Effector memory CD8-positive, alpha-beta T cell (primary cell): Measurements from ENCODE around the gene PLET1.

ENCODE experiments used
- ATAC-seq: fragments of 150-1000 bp; cut with Tn5 transposase; replicated peaks from 2 replicates; pipeline ENCODE4 v1.10.0; 2021; ENCODE audit warnings: mild to moderate bottlenecking, moderate library complexity
- DNase-seq, 3 experiments: peaks; one replicate each; pipeline ENCODE4 v3.0.0; 2021
- H3K27ac Mint-ChIP-seq, 2 donors: one replicate each; pipeline ENCODE4 v1.8.0; 2022; ENCODE audit warnings: mild to moderate bottlenecking in 2 of 2, mixed read lengths in 2 of 2, moderate library complexity in 2 of 2
- H3K27me3 Mint-ChIP-seq, 2 donors: one replicate each; pipeline ENCODE4 v1.8.0; 2022; ENCODE audit warnings: mixed read lengths in 2 of 2
- H3K36me3 Mint-ChIP-seq: one replicate; pipeline ENCODE4 v1.8.0; 2022; ENCODE audit warnings: mild to moderate bottlenecking, moderate library complexity, mixed read lengths; ENCODE audit not compliant: insufficient read depth
- H3K4me1 Mint-ChIP-seq, 2 donors: one replicate each; pipeline ENCODE4 v1.8.0; 2022; ENCODE audit warnings: low read depth in 2 of 2, mixed read lengths in 2 of 2
- H3K4me3 Mint-ChIP-seq, 2 donors: one replicate each; pipeline ENCODE4 v1.8.0; 2022; ENCODE audit warnings: mild to moderate bottlenecking in 2 of 2, mixed read lengths in 2 of 2, moderate library complexity in 2 of 2
- H3K9me3 Mint-ChIP-seq, 2 donors: one replicate each; pipeline ENCODE4 v1.8.0; 2022; ENCODE audit warnings: mixed read lengths in 2 of 2

Gene PLET1

DNA sequence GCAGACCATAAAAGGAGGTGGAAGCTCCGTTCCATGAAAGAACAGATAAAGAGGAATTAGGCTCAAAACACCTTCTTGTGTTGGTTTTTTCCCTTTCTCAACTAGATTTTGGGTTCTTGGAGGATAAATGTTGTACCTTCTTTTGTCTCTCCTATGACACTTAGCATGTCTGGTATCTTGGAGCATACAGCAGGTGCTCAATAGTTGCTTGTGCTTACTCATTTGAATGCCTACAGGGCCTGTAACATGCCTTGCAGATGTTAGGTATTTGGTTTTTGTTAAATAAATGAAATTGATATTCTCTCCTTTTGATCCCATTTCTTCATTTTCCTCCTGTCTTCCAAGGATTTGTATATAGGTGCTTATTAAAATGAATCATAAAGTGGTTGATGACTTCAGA, 16.4 kb upstream of the PLET1 start:
- ATAC-seq, result no peak
- no peak overlapping the region for H3K27ac Mint-ChIP-seq
- peaks cover 0 to 8% of the 10 kb centered on the region in 2 donors for H3K27me3 Mint-ChIP-seq
- no peak overlapping the region for H3K4me3 Mint-ChIP-seq
- no peaks in the 10 kb centered on the region for H3K9me3 Mint-ChIP-seq
- DNase-seq, result no peak
- H3K4me1 Mint-ChIP-seq, result peaks cover 8 to 9% of the 10 kb centered on the region in 2 donors
- H3K36me3 Mint-ChIP-seq, result peaks cover 7% of the 10 kb centered on the region

DNA sequence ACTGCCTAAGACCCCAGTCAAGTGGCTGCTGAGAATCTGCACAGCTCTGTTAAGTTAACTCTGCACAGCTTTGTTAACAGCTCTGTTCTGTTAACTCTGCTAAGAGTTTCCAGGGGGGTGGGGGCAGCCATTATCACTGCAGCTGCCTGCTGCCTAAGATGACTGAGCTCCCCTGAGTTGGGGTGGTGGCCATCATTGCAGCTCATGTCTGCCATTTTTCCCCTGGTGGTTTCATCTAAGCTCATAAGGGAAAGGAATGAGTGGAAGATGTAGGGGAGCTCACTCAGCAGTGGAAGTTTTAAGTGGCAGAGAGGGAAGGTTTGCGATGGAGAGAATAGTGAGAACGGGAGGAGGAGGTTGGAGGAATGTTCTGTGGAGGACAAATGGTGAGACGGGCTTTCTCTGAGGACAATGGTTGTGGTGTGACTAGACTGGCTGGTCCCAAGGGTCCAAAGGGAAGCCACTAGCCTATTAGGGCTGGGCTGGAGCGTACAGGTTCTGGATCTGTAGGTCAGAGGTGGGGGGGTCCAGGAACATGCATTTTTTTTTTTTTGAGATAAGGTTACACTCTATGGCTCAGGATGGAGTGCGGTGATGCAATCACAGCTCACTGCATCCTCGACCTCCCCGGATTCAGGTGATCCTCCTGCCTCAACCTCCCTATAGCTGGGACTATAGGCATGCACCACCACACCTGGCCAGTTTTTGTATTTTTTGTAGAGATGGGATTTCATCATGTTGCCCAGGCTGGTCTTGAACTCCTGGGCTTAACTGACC, 13.5 kb upstream of the PLET1 start:
- DNase-seq, result no peak
- no peak overlapping the region for H3K4me3 Mint-ChIP-seq
- peaks cover 0 to 8% of the 10 kb centered on the region in 2 donors for H3K27me3 Mint-ChIP-seq
- no peaks in the 10 kb centered on the region for H3K4me1 Mint-ChIP-seq
- no peak for ATAC-seq
- no peak overlapping the region for H3K27ac Mint-ChIP-seq
- H3K9me3 Mint-ChIP-seq, result no peaks in the 10 kb centered on the region
- H3K36me3 Mint-ChIP-seq, result no peaks in the 10 kb centered on the region

- no peak for ATAC-seq
- H3K27me3 Mint-ChIP-seq, result peaks cover 0 to 8% of the 10 kb centered on the region in 2 donors
- no peak overlapping the region for H3K4me3 Mint-ChIP-seq
- no peaks in the 10 kb centered on the region for H3K9me3 Mint-ChIP-seq
- DNase-seq, result no peak
- H3K4me1 Mint-ChIP-seq, result no peaks in the 10 kb centered on the region
- no peak overlapping the region for H3K27ac Mint-ChIP-seq
- no peaks in the 10 kb centered on the region for H3K36me3 Mint-ChIP-seq
These were observed 12.4 kb upstream of the PLET1 start for GRCh38 chr11:112273066-112273465.

DNA sequence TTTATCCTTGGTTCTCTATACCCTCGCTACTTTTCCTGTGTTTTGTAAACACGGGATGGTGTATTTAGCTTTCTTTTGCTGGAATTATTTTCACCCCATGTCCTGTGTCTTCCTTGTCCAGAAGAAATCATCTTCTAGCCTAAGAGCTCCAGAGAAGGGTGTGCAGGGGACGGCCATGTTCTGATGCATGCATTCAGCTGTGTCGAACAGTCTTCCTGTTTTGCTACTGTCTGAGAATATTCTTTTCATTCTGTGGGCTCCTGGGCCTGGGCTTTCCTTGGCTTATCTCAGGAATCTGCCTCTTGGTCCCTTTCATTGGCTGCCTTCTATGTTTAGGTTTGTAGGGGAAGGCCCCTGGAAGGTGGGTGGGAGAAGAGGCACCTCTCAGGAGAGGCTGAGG, 10.6 kb upstream of the PLET1 start:
- Mint-ChIP-seq H3K4me3 (no peak overlapping the region), H3K4me1 (no peaks in the 10 kb centered on the region), H3K27ac (no peak overlapping the region), H3K9me3 (no peaks in the 10 kb centered on the region), H3K27me3 (peaks cover 0 to 8% of the 10 kb centered on the region in 2 donors), H3K36me3 (no peaks in the 10 kb centered on the region)
- no peak for ATAC-seq
- DNase-seq, result no peak

DNA sequence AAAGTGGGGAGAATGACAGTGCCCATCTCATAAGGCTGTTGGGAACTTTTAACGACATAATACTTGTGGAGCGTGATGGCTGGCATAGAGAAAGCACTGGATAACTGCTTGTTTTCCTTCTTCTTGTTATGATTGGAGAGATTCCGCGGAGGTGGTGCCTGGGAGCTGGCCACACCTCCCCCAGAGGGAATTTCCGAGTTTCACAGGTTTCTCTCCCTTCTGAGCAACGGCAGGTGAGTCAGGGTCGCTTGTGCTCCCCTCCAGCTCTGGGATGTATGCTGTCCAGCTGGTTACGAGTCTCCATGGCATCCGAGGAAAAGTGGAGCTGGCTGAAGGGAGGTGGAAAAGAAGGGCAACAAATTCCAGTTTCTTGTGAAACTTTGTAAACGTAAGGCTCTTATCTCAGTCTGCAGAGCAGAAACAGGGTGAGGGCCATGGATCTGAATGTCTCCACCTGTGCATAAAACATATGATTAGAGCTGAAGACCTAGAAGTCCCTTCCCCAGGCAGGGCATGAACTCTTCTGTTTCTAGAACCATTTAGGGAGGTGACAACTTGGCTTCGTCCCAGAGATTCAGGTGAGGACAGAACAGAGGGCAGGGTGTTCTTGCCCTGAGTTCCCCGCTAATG, 10.0 kb upstream of the PLET1 start:
- no peak overlapping the region for H3K27ac Mint-ChIP-seq

GRCh38 chr11:112269139-112269538, 8.5 kb upstream of the PLET1 start:
- Mint-ChIP-seq H3K4me1 (no peaks in the 10 kb centered on the region), H3K27ac (no peak overlapping the region), H3K27me3 (peaks cover 0 to 5% of the 10 kb centered on the region in 2 donors), H3K9me3 (no peaks in the 10 kb centered on the region), H3K36me3 (no peaks in the 10 kb centered on the region), H3K4me3 (no peak overlapping the region)
- DNase-seq, result no peak
- ATAC-seq, result no peak

More for the DNA sequence above, 10.0 kb upstream of the PLET1 start:
- Mint-ChIP-seq H3K36me3 (no peaks in the 10 kb centered on the region), H3K9me3 (no peaks in the 10 kb centered on the region), H3K27me3 (peaks cover 0 to 8% of the 10 kb centered on the region in 2 donors), H3K4me3 (no peak overlapping the region), H3K4me1 (no peaks in the 10 kb centered on the region)
- ATAC-seq (no peak), DNase-seq (no peak)

DNA sequence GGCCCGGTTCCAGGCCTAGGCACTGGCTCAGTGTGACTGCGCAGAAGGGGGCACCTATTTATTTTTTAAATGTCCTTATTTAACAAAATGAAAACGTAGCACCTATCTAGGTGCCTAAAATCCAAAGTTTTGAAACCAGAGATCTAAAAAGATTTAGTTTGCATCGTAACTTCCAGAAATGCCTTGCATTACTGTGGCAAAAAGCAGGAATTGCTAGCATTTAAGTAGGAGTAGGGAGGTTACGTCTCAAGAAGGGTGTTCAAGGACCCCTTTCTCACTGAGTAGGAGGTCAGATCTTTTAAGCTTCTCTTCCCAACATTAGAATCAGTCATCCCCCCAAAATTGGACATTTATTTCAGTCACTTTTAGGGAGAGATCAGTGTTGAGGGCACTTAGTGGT, 7.7 kb upstream of the PLET1 start:
- DNase-seq (no peak), ATAC-seq (no peak)
- no peak overlapping the region for H3K27ac Mint-ChIP-seq
- H3K36me3 Mint-ChIP-seq, result no peaks in the 10 kb centered on the region
- H3K4me3 Mint-ChIP-seq, result no peak overlapping the region
- no peaks in the 10 kb centered on the region for H3K4me1 Mint-ChIP-seq
- no peaks in the 10 kb centered on the region for H3K27me3 Mint-ChIP-seq
- H3K9me3 Mint-ChIP-seq, result no peaks in the 10 kb centered on the region

DNA sequence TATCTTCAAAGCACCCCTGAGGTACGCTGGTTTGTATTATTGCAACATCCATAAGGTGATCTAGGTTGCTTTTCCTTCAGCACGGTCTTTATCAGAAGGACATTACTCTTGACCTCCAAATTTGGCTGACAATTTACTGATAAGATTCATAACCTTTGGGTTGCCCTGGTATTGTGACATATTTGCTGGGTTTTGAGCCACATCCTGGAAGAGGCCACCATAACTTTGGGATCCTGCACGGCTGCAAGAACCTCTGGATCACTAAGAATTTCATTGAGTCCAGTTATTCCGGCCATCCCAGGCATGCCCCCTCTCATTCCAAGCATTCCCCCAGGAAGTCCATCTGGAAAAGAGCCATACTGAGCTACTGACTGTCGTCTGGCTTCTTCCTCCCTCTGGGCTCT, 6.5 kb upstream of the PLET1 start:
- Mint-ChIP-seq H3K27ac (no peak overlapping the region), H3K36me3 (no peaks in the 10 kb centered on the region), H3K4me1 (no peaks in the 10 kb centered on the region), H3K9me3 (no peaks in the 10 kb centered on the region), H3K27me3 (no peaks in the 10 kb centered on the region), H3K4me3 (no peak overlapping the region)
- no peak for DNase-seq
- no peak for ATAC-seq

- no peak overlapping the region for H3K27ac Mint-ChIP-seq
- H3K4me1 Mint-ChIP-seq, result no peaks in the 10 kb centered on the region
- no peak overlapping the region for H3K4me3 Mint-ChIP-seq
- no peak for DNase-seq
- no peaks in the 10 kb centered on the region for H3K27me3 Mint-ChIP-seq
- ATAC-seq, result no peak
- no peaks in the 10 kb centered on the region for H3K36me3 Mint-ChIP-seq
- H3K9me3 Mint-ChIP-seq, result no peaks in the 10 kb centered on the region
These were observed 5.7 kb upstream of the PLET1 start for GRCh38 chr11:112266410-112266778.

DNA sequence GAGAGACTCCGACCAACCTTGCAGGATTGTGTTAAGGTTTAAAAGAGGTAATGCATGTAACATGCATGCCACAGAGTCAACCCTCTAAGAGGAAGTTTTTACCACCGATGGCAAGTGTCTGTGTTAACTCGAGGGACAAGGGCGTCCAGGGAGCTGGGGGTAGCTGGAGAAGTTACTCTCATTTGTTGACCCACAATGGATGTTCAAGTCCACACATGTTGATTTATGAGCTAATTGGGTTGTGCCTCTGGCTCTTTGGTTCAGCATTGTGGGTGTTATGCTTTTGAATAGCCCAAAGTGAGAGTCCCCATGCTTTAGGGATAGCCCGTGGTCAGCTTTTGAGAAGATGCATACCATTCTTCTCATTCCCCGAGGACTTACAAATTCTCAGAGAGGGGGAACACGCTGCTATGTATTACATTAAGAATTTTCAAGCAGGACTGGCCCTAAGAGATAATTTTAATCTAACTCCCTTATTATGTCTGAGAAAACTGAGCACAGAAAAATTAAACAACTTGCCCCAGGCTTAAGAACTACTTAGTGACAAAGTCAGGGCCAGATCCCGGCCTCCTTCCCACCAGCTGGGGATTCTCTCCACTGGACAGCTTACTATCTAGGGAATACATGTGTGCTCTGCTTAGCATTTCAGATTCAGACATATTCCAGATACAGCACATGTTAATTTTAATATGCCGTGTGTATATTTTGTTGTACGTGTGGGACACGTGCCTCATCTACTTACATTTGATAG, 5.2 kb upstream of the PLET1 start:
- no peak overlapping the region for H3K4me3 Mint-ChIP-seq
- H3K27ac Mint-ChIP-seq, result no peak overlapping the region
- no peaks in the 10 kb centered on the region for H3K9me3 Mint-ChIP-seq
- ATAC-seq, result no peak
- H3K4me1 Mint-ChIP-seq, result no peaks in the 10 kb centered on the region
- no peak for DNase-seq
- no peaks in the 10 kb centered on the region for H3K27me3 Mint-ChIP-seq
- H3K36me3 Mint-ChIP-seq, result no peaks in the 10 kb centered on the region

- no peaks in the 10 kb centered on the region for H3K36me3 Mint-ChIP-seq
- no peak overlapping the region for H3K27ac Mint-ChIP-seq
- H3K27me3 Mint-ChIP-seq, result no peaks in the 10 kb centered on the region
- ATAC-seq (no peak), DNase-seq (no peak)
- H3K9me3 Mint-ChIP-seq, result no peaks in the 10 kb centered on the region
- no peak overlapping the region for H3K4me3 Mint-ChIP-seq
- no peaks in the 10 kb centered on the region for H3K4me1 Mint-ChIP-seq
These were observed 5.5 kb downstream of the PLET1 start for GRCh38 chr11:112255067-112255720.

- Mint-ChIP-seq H3K9me3 (no peaks in the 10 kb centered on the region), H3K27ac (no peak overlapping the region), H3K36me3 (no peaks in the 10 kb centered on the region), H3K27me3 (no peaks in the 10 kb centered on the region), H3K4me1 (no peaks in the 10 kb centered on the region), H3K4me3 (no peak overlapping the region)
- DNase-seq (no peak), ATAC-seq (no peak)
These were observed 6.9 kb downstream of the PLET1 start for GRCh38 chr11:112253605-112254242.

GRCh38 chr11:112249871-112250610, 10.6 kb downstream of the PLET1 start:
- Mint-ChIP-seq H3K9me3 (no peaks in the 10 kb centered on the region), H3K4me3 (no peak overlapping the region), H3K27me3 (no peaks in the 10 kb centered on the region), H3K27ac (no peak overlapping the region), H3K36me3 (peaks cover 3% of the 10 kb centered on the region), H3K4me1 (no peaks in the 10 kb centered on the region)
- ATAC-seq (no peak), DNase-seq (no peak)
